ENCODE measurements around the gene KRTAP10-3.

GRCh38 chr21:44568667-44569556, 10.3 kb upstream of the KRTAP10-3 start:
- TF ChIP-seq CTCF (IDR thresholded peaks at IDR 0.05) (no peak), TCF7L2 (IDR thresholded peaks at IDR 0.05; ENCODE audit: low read depth, low read length) (no peak), POLR2AphosphoS5 (IDR thresholded peaks at IDR 0.05; ENCODE audit: low read depth, low read length) (no peak)
